KBM-7 (cell line): Measurements from ENCODE around the gene ZDHHC17.
"Not testable (repeated sequence)": the region's sequence is repeated elsewhere in the genome, so short reads cannot be mapped to it uniquely, and the experiment has no call there.

Experiments
- DNase-seq: peaks from one replicate; pipeline ENCODE4 v3.0.0-alpha.2; 2015
- in situ Hi-C: fragments of 300-500 bp; cut with MboI; formaldehyde crosslinking; loops from 2 replicates; pipeline ENCODE4 v1.14.3; 2020; ENCODE audit warnings: low sequenced_read_pairs, low pct_unique_long_range_greater_than_20kb, mixed read lengths

Gene ZDHHC17

GRCh38 chr12:76763746-76764675 is at the start of gene ZDHHC17:
ZDHHC17 (plus strand) TSS chr12:76764115; CDS start chr12:76764237, 122 bp downstream.
- in situ Hi-C loops: no loop called here
- DNase-seq: peak; percentile 94

- in situ Hi-C loops: no loop called here
- no peak for DNase-seq
Observed at GRCh38 chr12:76714415-76714814, 49.5 kb upstream of the ZDHHC17 start.

DNA sequence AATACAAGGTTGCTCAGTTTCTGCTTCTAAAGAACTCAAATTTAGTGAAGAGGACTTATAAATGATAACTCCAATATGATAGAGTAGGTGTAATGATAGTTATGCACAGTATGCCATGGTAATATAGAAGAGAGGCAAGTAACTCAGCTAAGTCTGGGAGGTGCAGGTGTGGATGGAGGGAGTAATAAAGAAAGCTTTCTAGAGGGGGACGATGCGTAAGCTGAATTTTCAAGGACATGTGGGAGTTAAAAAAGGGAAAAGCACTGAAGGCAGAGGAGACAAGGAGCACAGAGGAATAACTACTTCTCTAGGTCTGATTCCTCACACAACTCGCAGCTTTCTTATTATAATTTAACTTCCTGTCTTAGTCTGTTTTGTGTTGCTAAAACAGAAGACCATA is 49.1 kb upstream of the ZDHHC17 start:
- in situ Hi-C loops: no loop called here
- DNase-seq: no peak

DNA sequence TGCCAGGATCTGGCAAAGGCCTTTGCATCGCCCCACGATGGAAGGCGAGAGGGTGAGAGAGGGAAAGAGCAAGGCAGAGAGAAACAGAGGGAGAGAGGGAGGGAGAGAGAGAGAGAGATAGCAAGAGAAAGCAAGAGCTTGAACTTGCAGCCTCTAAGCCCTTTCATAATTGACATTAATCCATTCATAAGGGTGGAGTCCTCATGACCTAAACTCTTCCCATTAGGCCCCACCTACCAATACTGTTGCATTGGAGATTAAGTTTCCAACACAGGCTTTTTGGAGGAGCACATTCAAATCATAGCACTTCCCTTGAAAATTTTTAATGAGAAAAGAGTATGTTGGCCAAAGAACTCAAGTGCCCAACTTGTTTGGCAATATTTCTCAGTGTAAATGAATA is 48.6 kb upstream of the ZDHHC17 start:
- in situ Hi-C loops: no loop called here
- DNase-seq: no peak

GRCh38 chr12:76717314-76717713 is 46.6 kb upstream of the ZDHHC17 start:
- in situ Hi-C loops: no loop called here
- DNase-seq: no peak

- DNase-seq: no peak
- in situ Hi-C loops: no loop called here
Observed at GRCh38 chr12:76719171-76720041, 44.5 kb upstream of the ZDHHC17 start.

GRCh38 chr12:76720068-76720467 is 43.8 kb upstream of the ZDHHC17 start:
- DNase-seq: no peak
- in situ Hi-C loops: no loop called here

GRCh38 chr12:76726626-76727025 is 37.3 kb upstream of the ZDHHC17 start:
- no peak for DNase-seq
- in situ Hi-C loops: no loop called here

- in situ Hi-C loops, DNase-seq: not testable (repeated sequence)
Observed at GRCh38 chr12:76732188-76732587, 31.7 kb upstream of the ZDHHC17 start.

DNA sequence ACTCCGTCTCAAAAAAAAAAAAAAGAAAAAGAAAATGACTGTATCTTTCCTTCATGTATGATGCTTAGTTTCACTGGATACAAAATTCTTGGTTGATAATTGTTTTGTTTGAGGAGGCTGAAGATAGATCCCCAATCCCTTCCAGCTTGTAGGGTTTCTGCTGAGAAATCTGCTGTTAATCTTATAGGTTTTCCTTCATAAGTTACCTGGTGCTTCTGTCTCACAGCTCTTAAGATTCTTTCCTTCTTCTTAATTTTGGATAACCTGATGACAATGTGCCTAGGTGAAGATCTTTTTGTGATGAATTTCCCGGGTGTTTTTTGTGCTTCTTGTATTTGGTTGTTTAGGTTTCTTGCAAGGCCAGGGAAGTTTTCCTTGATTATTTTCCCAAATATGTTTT is 26.2 kb upstream of the ZDHHC17 start:
- in situ Hi-C loops, DNase-seq: not testable (repeated sequence)

DNA sequence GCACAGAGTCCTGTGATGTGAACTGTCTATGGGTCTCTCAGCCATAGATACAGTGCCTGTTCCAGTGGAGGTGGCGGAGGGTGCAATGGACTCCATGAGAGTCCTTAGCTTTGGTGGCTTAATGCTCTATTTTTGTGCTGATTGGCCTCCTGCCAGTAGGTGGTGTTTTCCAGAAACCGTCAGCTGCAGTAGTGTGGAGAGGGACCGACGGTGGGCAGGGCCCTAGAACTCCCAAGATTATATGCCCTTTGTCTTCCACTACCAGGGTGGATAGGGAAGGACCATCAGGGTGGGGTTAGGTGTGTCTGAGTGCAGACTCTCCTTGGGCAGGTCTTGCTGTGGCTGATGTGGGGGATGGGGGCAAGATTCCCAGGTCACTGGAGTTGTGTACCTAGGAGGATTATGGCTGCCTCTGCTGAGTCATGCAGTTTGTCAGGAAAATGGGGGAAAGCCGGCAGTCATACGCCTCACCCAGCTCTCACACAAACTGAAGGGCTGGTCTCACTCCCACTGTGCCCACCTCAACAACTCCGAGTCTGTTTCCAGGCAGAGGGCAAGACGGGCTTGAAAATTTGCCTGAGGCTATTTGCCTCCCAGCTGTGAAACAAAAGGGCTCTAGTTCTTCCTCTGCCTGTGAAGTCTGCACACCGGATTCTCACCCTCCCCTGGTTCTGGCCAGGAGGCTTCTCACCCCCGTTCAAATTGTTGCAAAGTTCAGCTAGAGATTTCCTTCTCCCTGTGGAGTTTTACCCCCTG is 24.9 kb upstream of the ZDHHC17 start:
- DNase-seq: no peak
- in situ Hi-C loops: no loop called here

GRCh38 chr12:76739896-76740295 is 24.0 kb upstream of the ZDHHC17 start:
- in situ Hi-C loops: no loop called here

DNA sequence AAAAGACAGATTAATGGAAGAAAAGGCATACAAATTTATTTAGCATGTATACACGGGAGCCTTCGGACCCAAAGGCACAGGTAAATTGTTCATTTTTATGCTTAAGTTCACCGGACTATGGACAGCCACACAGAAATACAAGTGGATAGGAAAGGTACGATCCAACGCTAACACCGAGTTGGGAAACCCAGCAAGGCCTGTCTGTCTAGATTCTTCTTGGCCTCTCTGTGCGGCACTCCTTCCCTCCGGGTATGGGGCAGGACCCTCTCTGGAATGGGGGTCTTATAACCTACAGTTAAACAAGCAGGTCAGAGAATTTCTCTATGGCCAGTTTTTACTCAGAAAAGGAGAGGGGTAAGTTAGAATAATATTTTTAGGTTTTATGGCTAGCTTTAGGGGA is 23.4 kb upstream of the ZDHHC17 start:
- in situ Hi-C loops: no loop called here
- no peak for DNase-seq

More at GRCh38 chr12:76739896-76740295, 24.0 kb upstream of the ZDHHC17 start:
- no peak for DNase-seq

- DNase-seq: no peak
- in situ Hi-C loops: no loop called here
Observed at GRCh38 chr12:76745343-76745742, 18.6 kb upstream of the ZDHHC17 start.

DNA sequence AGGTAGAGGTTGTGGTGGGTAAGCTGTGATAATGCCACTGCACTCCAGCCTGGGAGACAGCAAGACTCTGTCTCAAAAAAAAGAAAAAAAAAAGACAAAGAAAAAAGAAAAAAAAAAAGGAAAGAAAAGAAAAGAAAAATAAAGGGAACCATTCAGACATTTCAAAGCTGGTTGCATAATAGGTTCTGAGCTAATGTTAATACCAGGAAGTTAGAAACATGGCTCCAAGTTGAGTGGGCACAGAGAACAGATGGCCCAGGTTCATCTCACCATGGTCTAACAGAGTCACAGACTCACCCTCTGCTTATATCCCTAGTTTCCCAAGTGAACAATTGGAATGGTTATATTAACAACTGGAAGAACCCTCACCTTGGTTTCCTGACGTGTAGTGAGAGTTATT is 17.4 kb upstream of the ZDHHC17 start:
- DNase-seq: peak; percentile 18
- in situ Hi-C loops: no loop called here

DNA sequence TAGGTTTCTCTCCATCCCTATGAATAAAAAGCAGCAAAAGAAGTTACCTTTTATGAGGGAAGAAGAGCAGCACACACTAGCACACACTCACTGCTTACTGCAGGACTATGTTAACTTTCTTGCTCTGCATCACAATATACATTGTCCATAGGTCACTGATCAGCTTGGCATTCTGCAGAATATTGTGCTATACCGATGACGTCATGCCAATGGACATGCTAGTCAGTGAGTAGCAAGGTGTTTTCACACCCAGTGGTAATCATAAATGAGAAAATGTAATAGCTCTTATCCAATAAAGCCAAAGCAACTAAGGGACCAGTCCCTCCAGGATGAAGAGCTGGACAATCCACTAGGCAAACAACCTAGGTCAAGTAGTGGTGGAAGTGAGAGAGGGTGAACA is 16.7 kb upstream of the ZDHHC17 start:
- in situ Hi-C loops: no loop called here
- DNase-seq: no peak

DNA sequence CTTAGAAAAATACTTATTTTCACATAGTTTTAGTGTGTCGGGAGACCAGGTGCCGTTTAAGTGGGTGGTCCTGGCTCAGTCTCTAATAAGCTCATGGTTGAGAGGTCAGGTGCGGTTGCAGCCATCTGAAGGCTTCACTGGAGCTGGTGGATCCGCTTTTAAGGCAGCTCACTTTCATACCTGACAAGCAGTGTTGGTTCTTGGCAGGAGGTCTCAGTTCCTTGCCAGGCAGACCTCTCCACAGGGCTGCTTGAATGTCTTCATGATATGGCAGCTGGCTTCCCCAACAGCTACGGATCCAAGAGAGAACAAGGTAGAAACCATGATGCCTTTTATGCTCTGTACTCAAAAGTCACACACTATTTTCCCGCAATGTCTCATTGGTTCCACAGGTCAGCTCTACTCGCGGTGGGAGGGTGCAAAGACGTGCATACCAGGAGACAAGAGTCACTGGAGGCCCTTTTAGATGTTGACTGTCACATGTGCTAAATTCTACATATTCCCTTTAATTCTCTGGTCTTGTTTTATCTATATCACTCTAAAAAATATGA is 8.0 kb upstream of the ZDHHC17 start:
- DNase-seq: no peak
- in situ Hi-C loops: no loop called here

DNA sequence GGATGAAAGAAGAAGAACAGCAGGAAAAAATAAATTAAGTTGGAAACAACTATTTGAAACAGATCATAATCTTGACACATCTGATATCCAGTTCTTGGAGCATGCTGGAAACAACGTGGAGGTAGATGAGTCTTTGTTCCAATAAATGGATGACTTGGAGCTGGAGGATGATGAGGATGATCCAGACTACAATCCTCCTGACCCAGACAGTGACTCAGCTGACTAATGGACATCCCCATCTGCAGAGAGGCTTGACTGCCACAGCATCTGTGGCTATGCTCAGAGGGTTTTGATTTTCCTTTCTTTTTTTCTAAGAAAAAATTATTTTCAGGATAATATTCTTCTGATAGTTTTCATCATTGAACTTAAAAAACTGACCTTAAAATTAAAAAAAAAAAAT is 6.2 kb upstream of the ZDHHC17 start:
- DNase-seq: no peak
- in situ Hi-C loops: no loop called here

DNA sequence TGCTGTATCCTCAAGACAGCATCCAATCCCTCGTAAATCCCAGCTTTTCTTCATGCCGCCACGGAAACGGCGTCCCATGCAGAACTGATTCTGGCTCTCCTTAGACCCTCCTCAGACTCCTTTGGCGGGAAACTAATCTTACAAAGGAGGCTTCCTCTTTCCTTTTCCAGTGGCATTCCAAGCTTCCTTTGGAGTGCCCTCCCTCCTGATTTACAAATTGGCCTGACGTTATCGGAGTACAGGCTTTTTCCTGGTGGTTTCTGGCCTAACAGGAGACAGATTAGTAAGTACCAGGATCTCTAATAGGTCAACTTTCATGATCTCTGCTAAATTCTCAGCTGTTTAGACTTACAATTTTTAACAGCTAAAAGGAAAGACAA is 1.3 kb upstream of the ZDHHC17 start:
- DNase-seq: no peak
- in situ Hi-C loops: no loop called here
